Measurements from ENCODE around the gene AGXT. TPM values are rescaled to one million over a fixed set of nuclear protein-coding genes. Genes with fewer than 3 reads are reported as not detected.
A peak's percentile ranks its signal among the peaks of the same experiment; 100 is the strongest.
"Not testable (repeated sequence)": the region's sequence is repeated elsewhere in the genome, so short reads cannot be mapped to it uniquely, and the experiment has no call there.

AGXT gene
- total RNA-seq, 1 experiment from 2014 or later: not detected

DNA sequence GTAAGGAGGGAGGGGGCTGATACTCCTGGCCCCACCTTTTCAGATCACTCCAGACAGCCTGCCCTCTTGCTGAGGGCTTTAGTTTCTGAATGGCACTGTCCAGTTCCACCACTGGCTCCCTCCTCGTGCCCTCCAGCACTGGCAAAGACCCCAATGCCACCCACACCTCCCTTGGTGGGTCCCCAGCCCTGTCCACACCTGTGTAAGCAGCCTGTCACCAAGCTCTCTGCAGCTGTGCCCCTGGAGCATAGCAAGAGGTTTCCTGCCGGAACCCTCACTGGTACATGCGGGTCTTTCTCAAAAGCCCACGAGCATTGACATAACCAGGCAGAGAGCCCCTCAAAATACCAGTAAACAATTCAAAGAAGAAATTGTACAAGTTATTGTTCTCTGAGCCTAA, 31.0 kb upstream of the AGXT start:
- no peak overlapping the region for H3K4me3 ChIP-seq (ENCODE audit: low read depth, low read length, poor library complexity, severe bottlenecking)
- H3K4me1 ChIP-seq (ENCODE audit: insufficient read depth, low read length, poor library complexity, severe bottlenecking): no peaks in the 10 kb centered on the region
- H3K27ac ChIP-seq (ENCODE audit: low read depth, low read length, poor library complexity, severe bottlenecking): no peak overlapping the region
- no peak for TF ChIP-seq EZH2 (IDR thresholded peaks at IDR 0.05; ENCODE audit: borderline replicate concordance, low read depth, low read length, poor library complexity, severe bottlenecking)
- TF ChIP-seq, protein P1, sequence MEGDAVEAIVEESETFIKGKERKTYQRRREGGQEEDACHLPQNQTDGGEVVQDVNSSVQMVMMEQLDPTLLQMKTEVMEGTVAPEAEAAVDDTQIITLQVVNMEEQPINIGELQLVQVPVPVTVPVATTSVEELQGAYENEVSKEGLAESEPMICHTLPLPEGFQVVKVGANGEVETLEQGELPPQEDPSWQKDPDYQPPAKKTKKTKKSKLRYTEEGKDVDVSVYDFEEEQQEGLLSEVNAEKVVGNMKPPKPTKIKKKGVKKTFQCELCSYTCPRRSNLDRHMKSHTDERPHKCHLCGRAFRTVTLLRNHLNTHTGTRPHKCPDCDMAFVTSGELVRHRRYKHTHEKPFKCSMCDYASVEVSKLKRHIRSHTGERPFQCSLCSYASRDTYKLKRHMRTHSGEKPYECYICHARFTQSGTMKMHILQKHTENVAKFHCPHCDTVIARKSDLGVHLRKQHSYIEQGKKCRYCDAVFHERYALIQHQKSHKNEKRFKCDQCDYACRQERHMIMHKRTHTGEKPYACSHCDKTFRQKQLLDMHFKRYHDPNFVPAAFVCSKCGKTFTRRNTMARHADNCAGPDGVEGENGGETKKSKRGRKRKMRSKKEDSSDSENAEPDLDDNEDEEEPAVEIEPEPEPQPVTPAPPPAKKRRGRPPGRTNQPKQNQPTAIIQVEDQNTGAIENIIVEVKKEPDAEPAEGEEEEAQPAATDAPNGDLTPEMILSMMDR (conservative IDR thresholded peaks at IDR 0.05; ENCODE audit: low read depth, low read length): no peak
- intact Hi-C loops (cut with micrococcal nuclease; ENCODE audit: unreplicated experiment): no loop called here
- no peaks in the 10 kb centered on the region for H3K9me3 ChIP-seq (ENCODE audit: low read depth, low read length, poor library complexity, severe bottlenecking)
- BruUV-seq (replicated peaks): no TSS peak
- H3K36me3 ChIP-seq (ENCODE audit: insufficient read depth, low read length, poor library complexity, severe bottlenecking): no peaks in the 10 kb centered on the region
- ChIA-PET CTCF (no interaction called here), POLR2A (ENCODE audit: low non-redundant PET) (no interaction called here)
- DNase-seq (ENCODE audit: low spot score): no peak
- H3K27me3 ChIP-seq (replicated peaks; ENCODE audit: insufficient read depth, low read depth, low read length, poor library complexity): peaks cover 18% of the 10 kb centered on the region

DNA sequence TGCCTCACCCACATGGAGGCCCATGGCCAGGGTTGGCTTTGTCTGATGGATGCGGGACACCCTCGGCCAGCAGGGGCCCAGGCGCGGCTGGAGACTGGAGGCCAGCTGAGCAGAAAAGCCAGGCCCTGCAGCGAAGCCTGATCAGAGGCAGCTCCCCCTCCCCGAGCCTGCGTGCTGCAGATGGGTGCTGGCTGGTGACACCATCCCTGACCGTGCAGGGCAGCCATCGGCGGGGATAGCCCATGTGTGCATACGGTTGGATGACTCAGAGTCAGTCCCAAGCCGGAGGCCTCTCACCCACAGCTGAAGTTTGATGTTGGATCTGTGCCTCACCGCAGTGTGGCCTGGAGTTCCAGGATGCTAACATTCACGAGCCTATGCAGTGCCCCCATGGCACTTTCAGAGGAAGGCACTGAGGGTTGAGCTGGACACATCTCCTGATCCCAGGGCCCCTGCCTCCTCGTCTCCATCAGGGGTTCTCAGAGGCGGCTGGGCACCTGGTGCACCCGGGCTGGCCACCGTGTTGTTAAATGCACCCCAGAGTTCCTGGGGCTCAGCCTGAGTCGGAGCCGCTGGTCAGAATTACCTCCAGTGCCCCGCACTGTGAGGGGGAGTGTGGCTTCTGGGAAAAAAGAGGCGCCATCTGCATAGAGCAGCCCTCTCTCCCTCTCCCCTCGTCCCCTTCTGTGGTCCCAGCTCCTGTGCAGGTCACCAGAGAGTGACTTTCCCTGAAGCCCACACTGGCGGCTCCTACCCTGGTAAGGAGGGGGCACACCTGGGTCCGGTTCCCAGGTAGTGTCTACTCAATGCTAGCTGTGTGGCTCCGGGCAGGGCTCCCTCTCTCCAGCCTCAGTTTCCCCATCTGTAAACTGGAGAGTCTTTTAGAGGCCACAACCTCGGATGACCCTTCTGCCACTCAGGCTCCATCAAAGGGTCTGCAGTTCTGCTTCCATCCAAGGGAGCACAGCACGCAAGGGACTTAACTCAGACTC, 29.2 kb upstream of the AGXT start:
- Histone ChIP-seq H3K27me3 (replicated peaks; ENCODE audit: insufficient read depth, low read depth, low read length, poor library complexity) (peaks cover 22% of the 10 kb centered on the region), H3K36me3 (ENCODE audit: insufficient read depth, low read length, poor library complexity, severe bottlenecking) (no peaks in the 10 kb centered on the region), H3K9me3 (ENCODE audit: low read depth, low read length, poor library complexity, severe bottlenecking) (no peaks in the 10 kb centered on the region), H3K27ac (ENCODE audit: low read depth, low read length, poor library complexity, severe bottlenecking) (no peak overlapping the region), H3K4me1 (ENCODE audit: insufficient read depth, low read length, poor library complexity, severe bottlenecking) (no peaks in the 10 kb centered on the region), H3K4me3 (ENCODE audit: low read depth, low read length, poor library complexity, severe bottlenecking) (no peak overlapping the region)
- no peak for TF ChIP-seq EZH2 (IDR thresholded peaks at IDR 0.05; ENCODE audit: borderline replicate concordance, low read depth, low read length, poor library complexity, severe bottlenecking)
- TF ChIP-seq, protein P1 (conservative IDR thresholded peaks at IDR 0.05; ENCODE audit: low read depth, low read length): no peak
- ChIA-PET CTCF (interaction anchor here (1.1 kb wide), 1 partner anchor 325 kb away, joined by 4 read pairs; no protein-coding TSS in a partner anchor), POLR2A (ENCODE audit: low non-redundant PET) (no interaction called here)
- DNase-seq (ENCODE audit: low spot score): no peak
- no TSS peak for BruUV-seq (replicated peaks)
- intact Hi-C loops (cut with micrococcal nuclease; ENCODE audit: unreplicated experiment): loop anchor here (10.0 kb wide), 1 partner anchor 1035 kb away; no protein-coding TSS in a partner anchor

DNA sequence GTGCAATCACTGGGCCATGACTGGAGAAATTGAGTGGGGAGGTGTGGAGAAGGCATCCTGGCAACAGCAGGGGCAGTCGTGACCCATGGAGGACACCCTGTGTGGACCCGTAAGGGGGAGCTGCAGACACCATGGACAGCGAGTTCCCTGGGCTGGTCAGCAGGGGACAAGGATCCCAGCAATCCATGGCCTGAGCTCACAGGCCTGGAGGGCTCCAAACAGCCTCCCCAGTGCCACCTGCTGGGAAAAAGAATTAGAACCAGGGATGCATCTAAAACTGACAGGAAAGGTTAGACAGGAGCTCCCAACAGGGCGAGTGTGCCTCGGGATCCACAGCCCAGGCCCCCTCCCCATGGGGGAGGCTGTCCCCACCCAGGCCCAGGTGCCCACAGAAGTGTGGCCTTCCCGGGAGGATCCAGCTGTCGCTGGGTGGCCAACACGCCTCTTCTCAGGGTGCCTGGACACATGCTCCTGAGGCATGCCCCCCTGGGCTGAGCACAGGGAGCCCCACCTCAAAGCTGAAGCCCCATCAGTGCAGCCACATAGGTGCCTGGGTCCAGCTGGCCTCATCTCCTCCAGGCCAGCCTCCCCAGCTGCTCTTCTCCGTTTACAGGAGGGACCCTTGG, 28.1 kb upstream of the AGXT start:
- H3K27ac ChIP-seq (ENCODE audit: low read depth, low read length, poor library complexity, severe bottlenecking): no peak overlapping the region
- no peak overlapping the region for H3K4me3 ChIP-seq (ENCODE audit: low read depth, low read length, poor library complexity, severe bottlenecking)
- H3K27me3 ChIP-seq (replicated peaks; ENCODE audit: insufficient read depth, low read depth, low read length, poor library complexity): peaks cover 22% of the 10 kb centered on the region
- intact Hi-C loops (cut with micrococcal nuclease; ENCODE audit: unreplicated experiment): loop anchor here (10.0 kb wide), 1 partner anchor 1034 kb away; no protein-coding TSS in a partner anchor
- POLR2A ChIA-PET (ENCODE audit: low non-redundant PET): no interaction called here
- CTCF ChIA-PET: interaction anchor here (1.0 to 1.1 kb wide), 2 partner anchors 10 to 326 kb away, joined by 3 to 4 read pairs; no protein-coding TSS in a partner anchor
- no TSS peak for BruUV-seq (replicated peaks)
- TF ChIP-seq, protein P1 (conservative IDR thresholded peaks at IDR 0.05; ENCODE audit: low read depth, low read length): peak; percentile 54
- TF ChIP-seq EZH2 (IDR thresholded peaks at IDR 0.05; ENCODE audit: borderline replicate concordance, low read depth, low read length, poor library complexity, severe bottlenecking): no peak
- peak; percentile 54 for DNase-seq (ENCODE audit: low spot score)
- no peaks in the 10 kb centered on the region for H3K4me1 ChIP-seq (ENCODE audit: insufficient read depth, low read length, poor library complexity, severe bottlenecking)
- H3K9me3 ChIP-seq (ENCODE audit: low read depth, low read length, poor library complexity, severe bottlenecking): no peaks in the 10 kb centered on the region
- H3K36me3 ChIP-seq (ENCODE audit: insufficient read depth, low read length, poor library complexity, severe bottlenecking): no peaks in the 10 kb centered on the region

DNA sequence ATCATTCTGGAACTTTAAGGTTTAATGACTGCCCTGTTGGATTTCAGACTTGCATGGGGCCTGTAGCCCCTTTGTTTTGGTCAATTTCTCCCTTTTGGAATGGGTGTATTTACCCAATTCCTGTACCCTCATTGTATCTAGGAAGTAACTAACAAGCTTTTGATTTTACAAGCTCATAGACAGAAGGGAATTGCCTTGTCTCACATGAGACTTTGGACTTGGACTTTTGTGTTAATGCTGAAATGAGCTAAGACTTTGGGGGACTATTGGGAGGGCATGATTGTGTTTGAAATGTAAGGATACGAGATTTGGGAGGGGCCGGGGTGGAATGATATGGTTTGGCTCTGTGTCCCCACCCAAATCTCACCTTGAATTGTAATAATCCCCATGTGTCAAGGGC, 22.3 kb upstream of the AGXT start:
- H3K27me3 ChIP-seq (replicated peaks; ENCODE audit: insufficient read depth, low read depth, low read length, poor library complexity); H3K9me3 ChIP-seq (ENCODE audit: low read depth, low read length, poor library complexity, severe bottlenecking); H3K36me3 ChIP-seq (ENCODE audit: insufficient read depth, low read length, poor library complexity, severe bottlenecking); H3K4me3 ChIP-seq (ENCODE audit: low read depth, low read length, poor library complexity, severe bottlenecking); DNase-seq (ENCODE audit: low spot score); H3K4me1 ChIP-seq (ENCODE audit: insufficient read depth, low read length, poor library complexity, severe bottlenecking); CTCF ChIA-PET; H3K27ac ChIP-seq (ENCODE audit: low read depth, low read length, poor library complexity, severe bottlenecking); BruUV-seq (replicated peaks): not testable (repeated sequence)
- POLR2A ChIA-PET (ENCODE audit: low non-redundant PET): interaction anchor here (0.6 kb wide), 1 partner anchor 22 kb away, joined by 3 read pairs; no protein-coding TSS in a partner anchor
- intact Hi-C loops (cut with micrococcal nuclease; ENCODE audit: unreplicated experiment): loop anchor here (10.0 kb wide), 1 partner anchor 1028 kb away; no protein-coding TSS in a partner anchor
